ENCODE measurements around the gene HTRA3.

GRCh38 chr4:8224975-8225625 lies 44.5 kb upstream of the HTRA3 start:
- TF ChIP-seq CTCF (IDR thresholded peaks at IDR 0.05) (no peak), POLR2AphosphoS5 (IDR thresholded peaks at IDR 0.05) (no peak)
